Activated naive CD8-positive, alpha-beta T cell treated with anti-CD3 and anti-CD28 coated beads for 36 hours (primary cell): ENCODE data around the gene STBD1. TPM values are rescaled to one million over a fixed set of nuclear protein-coding genes. Genes with fewer than 3 reads are reported as not detected.

Experiments used
- DNase-seq: peaks from one replicate; pipeline ENCODE4 v3.0.0; 2021
- H3K27ac Mint-ChIP-seq: one replicate; pipeline ENCODE4 v1.8.0; 2022; ENCODE audit warnings: mild to moderate bottlenecking, moderate library complexity, mixed read lengths
- H3K27me3 Mint-ChIP-seq: one replicate; pipeline ENCODE4 v1.8.0; 2022; ENCODE audit warnings: mild to moderate bottlenecking, mixed read lengths
- H3K36me3 Mint-ChIP-seq: one replicate; pipeline ENCODE4 v1.8.0; 2021; ENCODE audit warnings: mild to moderate bottlenecking, mixed read lengths
- H3K4me1 Mint-ChIP-seq: one replicate; pipeline ENCODE4 v1.8.0; 2021; ENCODE audit warnings: mixed read lengths
- H3K4me3 Mint-ChIP-seq: one replicate; pipeline ENCODE4 v1.8.0; 2022; ENCODE audit warnings: mild to moderate bottlenecking, moderate library complexity, mixed read lengths
- H3K9me3 Mint-ChIP-seq: one replicate; pipeline ENCODE4 v1.8.0; 2022; ENCODE audit warnings: mixed read lengths
- total RNA-seq, 2 experiments: library from RNA; stranded (reverse); gene quantifications; one replicate each; pipeline ENCODE4 v1.2.3, GENCODE V29; 2021

STBD1 gene
- total RNA-seq: under 1 TPM in 1 of 2 experiments, not detected in 1; 0.20 TPM

- Mint-ChIP-seq H3K9me3 (no peaks in the 10 kb centered on the region), H3K4me1 (peaks cover 25% of the 10 kb centered on the region), H3K27ac (no peak within 1 kb of the TSS), H3K27me3 (peaks cover 44% of the 10 kb centered on the region), H3K36me3 (no peaks in the 10 kb centered on the region), H3K4me3 (peak within 1 kb of the TSS; percentile 74)
- peak; percentile 33 for DNase-seq
Observed at GRCh38 chr4:76305971-76306881, at the start of gene STBD1. TSS of gene STBD1 (plus strand) at chr4:76306733. CDS start at chr4:76306770, 37 bp downstream.

- Mint-ChIP-seq H3K27ac (no peak overlapping the region), H3K4me1 (no peaks in the 10 kb centered on the region), H3K4me3 (no peak overlapping the region), H3K9me3 (no peaks in the 10 kb centered on the region), H3K27me3 (peaks cover 35% of the 10 kb centered on the region), H3K36me3 (no peaks in the 10 kb centered on the region)
- DNase-seq: no peak
Observed at GRCh38 chr4:76256968-76257367, 49.6 kb upstream of the STBD1 start.

- Mint-ChIP-seq H3K27ac (no peak overlapping the region), H3K36me3 (no peaks in the 10 kb centered on the region), H3K9me3 (no peaks in the 10 kb centered on the region), H3K4me3 (no peak overlapping the region), H3K27me3 (peaks cover 27% of the 10 kb centered on the region), H3K4me1 (no peaks in the 10 kb centered on the region)
- DNase-seq: no peak
Observed at GRCh38 chr4:76257824-76258223, 48.7 kb upstream of the STBD1 start.

DNA sequence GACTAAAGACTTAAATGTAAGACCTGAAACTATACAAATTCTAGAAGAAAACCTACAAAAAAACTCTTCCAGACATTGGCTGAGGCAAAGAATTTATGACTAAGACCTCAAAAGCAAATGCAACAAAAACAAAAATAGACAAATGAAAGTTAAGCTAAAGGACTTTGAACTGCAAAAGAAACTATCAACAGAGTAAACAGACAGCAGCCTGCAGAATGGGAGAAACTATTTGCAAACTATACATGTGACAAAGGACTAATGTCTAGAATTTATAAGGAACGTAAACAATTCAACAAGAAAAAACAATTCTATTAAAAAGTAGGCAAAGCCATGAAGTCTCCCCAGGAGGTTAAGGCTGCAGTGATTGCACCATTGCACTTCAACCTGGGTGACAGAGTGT is 46.0 kb upstream of the STBD1 start:
- H3K27ac Mint-ChIP-seq: no peak overlapping the region
- DNase-seq: no peak

DNA sequence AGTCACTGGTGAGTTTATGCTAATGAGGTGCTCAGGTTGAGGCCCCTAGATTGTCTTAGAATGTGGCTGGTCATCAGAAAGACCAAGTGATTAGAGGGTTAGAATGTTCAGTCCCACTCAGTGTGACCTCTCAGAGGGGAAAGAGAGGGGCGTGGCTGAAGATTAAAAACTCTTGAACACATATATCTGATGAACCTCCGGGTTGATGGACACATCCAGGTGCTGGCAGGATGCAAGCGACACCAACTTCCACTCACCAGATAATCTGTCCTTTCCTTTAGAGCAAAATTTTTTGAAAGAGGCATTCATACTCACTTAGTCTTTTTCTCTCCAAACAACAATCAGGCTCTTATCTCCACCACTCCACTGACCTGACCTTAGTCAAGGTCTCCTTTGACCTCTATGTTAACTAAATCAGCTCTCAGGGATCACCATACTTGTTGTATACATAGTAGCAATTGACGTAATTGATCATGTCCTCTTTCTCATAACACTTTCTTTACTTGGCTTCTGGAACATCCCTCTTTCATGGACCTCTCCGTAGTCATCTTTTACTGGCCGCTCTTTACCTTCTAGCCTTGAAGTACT is 40.8 kb upstream of the STBD1 start:
- Mint-ChIP-seq H3K36me3 (no peaks in the 10 kb centered on the region), H3K27ac (no peak overlapping the region), H3K4me3 (no peak overlapping the region), H3K9me3 (no peaks in the 10 kb centered on the region), H3K27me3 (no peaks in the 10 kb centered on the region), H3K4me1 (no peaks in the 10 kb centered on the region)
- no peak for DNase-seq

More for the DNA sequence above, 46.0 kb upstream of the STBD1 start:
- Mint-ChIP-seq H3K9me3 (no peaks in the 10 kb centered on the region), H3K36me3 (no peaks in the 10 kb centered on the region), H3K27me3 (peaks cover 7% of the 10 kb centered on the region), H3K4me1 (no peaks in the 10 kb centered on the region), H3K4me3 (no peak overlapping the region)

GRCh38 chr4:76266627-76267026 is 39.9 kb upstream of the STBD1 start:
- H3K27ac Mint-ChIP-seq: no peak overlapping the region
- H3K4me1 Mint-ChIP-seq: no peaks in the 10 kb centered on the region
- H3K36me3 Mint-ChIP-seq: no peaks in the 10 kb centered on the region
- H3K27me3 Mint-ChIP-seq: no peaks in the 10 kb centered on the region
- H3K9me3 Mint-ChIP-seq: no peaks in the 10 kb centered on the region
- no peak for DNase-seq
- H3K4me3 Mint-ChIP-seq: no peak overlapping the region

- Mint-ChIP-seq H3K9me3 (no peaks in the 10 kb centered on the region), H3K36me3 (no peaks in the 10 kb centered on the region), H3K4me1 (no peaks in the 10 kb centered on the region), H3K27me3 (no peaks in the 10 kb centered on the region), H3K27ac (no peak overlapping the region), H3K4me3 (no peak overlapping the region)
- DNase-seq: no peak
Observed at GRCh38 chr4:76267811-76268210, 38.7 kb upstream of the STBD1 start.

DNA sequence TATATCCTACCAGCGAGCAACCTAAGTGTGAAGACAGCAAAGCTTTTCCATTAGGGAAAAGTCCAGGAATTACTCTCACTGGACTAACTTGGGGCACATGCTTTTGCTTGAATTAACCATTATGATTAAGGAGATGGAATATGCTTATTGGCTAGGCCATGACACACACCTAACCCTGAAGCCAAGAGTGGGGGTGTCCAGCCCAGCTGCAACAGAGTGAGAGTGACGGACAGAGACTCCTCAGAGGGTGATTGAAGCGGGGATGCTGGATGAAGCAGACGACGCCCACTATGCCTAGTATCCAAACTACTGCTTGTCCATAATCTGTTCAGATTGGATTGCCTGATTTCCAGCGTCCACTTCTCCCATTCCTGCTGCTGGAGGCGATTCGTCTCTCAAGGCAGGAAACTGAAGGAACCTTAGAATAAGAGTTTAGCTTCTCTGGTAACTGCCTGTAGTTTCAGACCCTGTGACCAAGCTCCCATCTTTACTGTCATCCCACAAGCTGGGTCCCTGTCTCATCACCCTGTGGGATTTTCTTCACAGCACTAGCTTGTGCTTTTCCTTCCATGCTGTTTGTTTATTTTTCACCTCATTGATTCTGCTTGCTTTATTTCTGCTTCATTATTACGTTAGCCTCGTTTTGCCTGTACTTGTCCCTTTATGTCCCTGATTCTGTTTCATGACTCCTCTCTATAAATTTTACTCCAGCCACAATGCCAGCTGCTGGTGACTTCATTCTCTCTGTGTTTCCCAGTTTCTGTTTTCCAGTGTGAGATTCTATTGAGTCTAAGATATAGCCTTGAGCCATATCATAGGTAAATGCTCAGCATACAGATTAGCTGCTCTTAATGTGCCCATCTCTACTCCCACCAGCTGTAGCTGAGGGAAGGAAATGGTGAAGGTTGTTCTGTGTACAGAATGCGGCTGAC is 36.0 kb upstream of the STBD1 start:
- Mint-ChIP-seq H3K4me3 (no peak overlapping the region), H3K27me3 (no peaks in the 10 kb centered on the region), H3K36me3 (no peaks in the 10 kb centered on the region), H3K9me3 (no peaks in the 10 kb centered on the region), H3K27ac (no peak overlapping the region), H3K4me1 (no peaks in the 10 kb centered on the region)
- no peak for DNase-seq

DNA sequence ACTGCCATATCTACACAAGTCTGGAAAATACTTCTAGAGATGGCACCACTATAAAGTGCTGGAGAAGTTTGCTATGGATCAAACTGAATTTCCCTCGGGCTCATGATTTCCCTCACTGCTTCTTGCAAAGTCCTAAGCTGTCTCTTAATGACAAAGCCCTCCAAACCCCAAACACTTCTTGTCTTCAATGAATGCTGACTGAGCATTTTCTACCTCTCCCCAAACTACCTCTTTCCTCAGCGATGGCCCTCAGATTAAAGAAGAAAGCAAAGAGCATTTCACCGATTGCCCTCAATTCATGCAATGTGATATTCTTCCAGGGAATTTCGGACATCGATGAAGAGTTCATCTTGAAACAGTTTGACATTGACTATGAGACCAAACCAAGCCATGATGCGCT is 35.3 kb upstream of the STBD1 start:
- no peaks in the 10 kb centered on the region for H3K36me3 Mint-ChIP-seq
- no peak overlapping the region for H3K4me3 Mint-ChIP-seq
- no peaks in the 10 kb centered on the region for H3K4me1 Mint-ChIP-seq
- no peaks in the 10 kb centered on the region for H3K9me3 Mint-ChIP-seq
- H3K27ac Mint-ChIP-seq: no peak overlapping the region
- no peaks in the 10 kb centered on the region for H3K27me3 Mint-ChIP-seq
- DNase-seq: no peak

DNA sequence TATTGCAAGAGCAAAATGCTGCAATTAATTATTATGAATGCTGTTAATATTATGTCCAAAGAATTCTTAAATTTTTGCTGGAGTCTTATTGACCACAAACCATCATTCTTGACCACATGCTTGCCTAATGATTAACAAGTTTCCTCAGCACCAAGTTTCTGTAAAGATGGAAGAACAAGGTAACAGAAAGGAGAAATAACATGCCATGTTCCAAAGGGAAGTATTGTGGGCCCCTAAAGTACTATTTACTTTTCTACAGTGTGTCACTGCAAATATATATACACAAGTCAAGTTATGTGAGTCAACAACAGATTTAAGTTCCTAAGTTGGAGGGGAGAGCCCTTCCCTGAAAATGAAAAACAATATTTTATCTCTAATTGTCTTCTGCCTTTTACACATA is 34.5 kb upstream of the STBD1 start:
- Mint-ChIP-seq H3K27ac (no peak overlapping the region), H3K27me3 (peaks cover 2% of the 10 kb centered on the region)

GRCh38 chr4:76272582-76272981 is 34.0 kb upstream of the STBD1 start:
- no peak overlapping the region for H3K27ac Mint-ChIP-seq
- H3K9me3 Mint-ChIP-seq: no peaks in the 10 kb centered on the region
- H3K4me1 Mint-ChIP-seq: no peaks in the 10 kb centered on the region
- H3K27me3 Mint-ChIP-seq: peaks cover 4% of the 10 kb centered on the region
- no peak for DNase-seq
- H3K4me3 Mint-ChIP-seq: no peak overlapping the region
- H3K36me3 Mint-ChIP-seq: no peaks in the 10 kb centered on the region

More for the DNA sequence above, 34.5 kb upstream of the STBD1 start:
- no peak for DNase-seq
- H3K4me1 Mint-ChIP-seq: no peaks in the 10 kb centered on the region
- H3K4me3 Mint-ChIP-seq: no peak overlapping the region
- no peaks in the 10 kb centered on the region for H3K9me3 Mint-ChIP-seq
- H3K36me3 Mint-ChIP-seq: no peaks in the 10 kb centered on the region

DNA sequence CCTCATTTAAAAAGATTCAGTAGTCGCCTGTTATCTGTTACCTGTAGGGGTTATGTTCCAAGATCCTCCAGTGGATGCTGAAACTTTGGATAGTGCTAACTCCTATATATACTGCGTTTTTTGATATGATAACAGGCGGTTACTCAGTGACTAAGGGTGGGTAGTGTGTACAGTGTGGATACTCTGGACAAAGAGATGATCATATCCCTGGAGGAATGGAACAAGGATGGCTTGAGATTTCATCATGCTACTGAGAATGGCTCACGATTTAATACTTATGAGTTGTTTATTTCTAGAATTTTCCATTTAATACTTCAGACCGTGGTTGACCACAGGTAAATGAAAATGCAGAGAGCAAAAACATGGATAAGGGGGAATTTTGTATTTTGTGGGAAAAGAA is 33.5 kb upstream of the STBD1 start:
- Mint-ChIP-seq H3K36me3 (no peaks in the 10 kb centered on the region), H3K27ac (no peak overlapping the region), H3K27me3 (peaks cover 4% of the 10 kb centered on the region), H3K9me3 (no peaks in the 10 kb centered on the region), H3K4me3 (no peak overlapping the region), H3K4me1 (no peaks in the 10 kb centered on the region)
- DNase-seq: no peak

- Mint-ChIP-seq H3K4me3 (no peak overlapping the region), H3K27ac (no peak overlapping the region), H3K27me3 (peaks cover 4% of the 10 kb centered on the region), H3K4me1 (no peaks in the 10 kb centered on the region), H3K9me3 (no peaks in the 10 kb centered on the region), H3K36me3 (no peaks in the 10 kb centered on the region)
- DNase-seq: no peak
Observed at GRCh38 chr4:76275486-76276124, 30.9 kb upstream of the STBD1 start.

GRCh38 chr4:76276813-76277212 is 29.7 kb upstream of the STBD1 start:
- Mint-ChIP-seq H3K9me3 (no peaks in the 10 kb centered on the region), H3K27me3 (peaks cover 4% of the 10 kb centered on the region), H3K4me1 (no peaks in the 10 kb centered on the region), H3K4me3 (no peak overlapping the region), H3K36me3 (no peaks in the 10 kb centered on the region), H3K27ac (no peak overlapping the region)
- DNase-seq: no peak
